Measurements from ENCODE around the gene YY1AP1.
"Not testable (repeated sequence)": the region's sequence is repeated elsewhere in the genome, so short reads cannot be mapped to it uniquely, and the experiment has no call there.

The YY1AP1 gene

GRCh38 chr1:155706139-155706538 lies 17.6 kb upstream of the YY1AP1 start:
- Histone ChIP-seq H3K9ac (ENCODE audit: low read length) (no peak overlapping the region), H3K36me3 (replicated peaks; ENCODE audit: low read depth, low read length) (peaks cover 20% of the 10 kb centered on the region), H2AFZ (ENCODE audit: low read depth, low read length) (no peak overlapping the region), H3K9me3 (ENCODE audit: insufficient read depth, low read length) (no peaks in the 10 kb centered on the region), H3K4me2 (ENCODE audit: low read length) (no peak overlapping the region), H4K20me1 (ENCODE audit: insufficient read depth, low read length) (peaks cover 6% of the 10 kb centered on the region; the same call in 1 of the 2 replicates), H3K27ac (ENCODE audit: low read length) (no peak overlapping the region), H3K27me3 (ENCODE audit: low read depth, low read length) (no peaks in the 10 kb centered on the region), H3K79me2 (ENCODE audit: low read length) (peaks cover 76% of the 10 kb centered on the region), H3K4me1 (ENCODE audit: low read length) (no peaks in the 10 kb centered on the region), H3K4me3 (ENCODE audit: low read length) (no peak overlapping the region)
- TF ChIP-seq EZH2phosphoT487 (IDR thresholded peaks at IDR 0.05; ENCODE audit: low read depth) (no peak), CTCF (IDR thresholded peaks at IDR 0.05; ENCODE audit: low read depth, low read length) (no peak)

- Histone ChIP-seq H3K79me2 (ENCODE audit: low read length) (peaks cover 82% of the 10 kb centered on the region), H3K36me3 (replicated peaks; ENCODE audit: low read depth, low read length) (peaks cover 20% of the 10 kb centered on the region)
- not testable (repeated sequence) for H3K27me3 ChIP-seq (ENCODE audit: low read depth, low read length); H3K9me3 ChIP-seq (ENCODE audit: insufficient read depth, low read length); H2AFZ ChIP-seq (ENCODE audit: low read depth, low read length); H3K9ac ChIP-seq (ENCODE audit: low read length); H3K4me2 ChIP-seq (ENCODE audit: low read length); H4K20me1 ChIP-seq (ENCODE audit: insufficient read depth, low read length); H3K4me1 ChIP-seq (ENCODE audit: low read length); H3K4me3 ChIP-seq (ENCODE audit: low read length); H3K27ac ChIP-seq (ENCODE audit: low read length)
These were observed 15.8 kb upstream of the YY1AP1 start for GRCh38 chr1:155704414-155704813.

- H3K36me3 ChIP-seq (replicated peaks; ENCODE audit: low read depth, low read length), result peaks cover 19% of the 10 kb centered on the region
- peaks cover 83% of the 10 kb centered on the region for H3K79me2 ChIP-seq (ENCODE audit: low read length)
- no peaks in the 10 kb centered on the region for H3K4me1 ChIP-seq (ENCODE audit: low read length)
- H3K4me3 ChIP-seq (ENCODE audit: low read length), result no peak overlapping the region
- H2AFZ ChIP-seq (ENCODE audit: low read depth, low read length), result no peak overlapping the region
- no peak for TF ChIP-seq CTCF (IDR thresholded peaks at IDR 0.05; ENCODE audit: low read depth, low read length)
- TF ChIP-seq EZH2phosphoT487 (IDR thresholded peaks at IDR 0.05; ENCODE audit: low read depth), result no peak
- peaks cover 6% of the 10 kb centered on the region; the same call in 1 of the 2 replicates for H4K20me1 ChIP-seq (ENCODE audit: insufficient read depth, low read length)
- no peak overlapping the region for H3K4me2 ChIP-seq (ENCODE audit: low read length)
- H3K27me3 ChIP-seq (ENCODE audit: low read depth, low read length), result no peaks in the 10 kb centered on the region
- no peaks in the 10 kb centered on the region for H3K9me3 ChIP-seq (ENCODE audit: insufficient read depth, low read length)
- no peak overlapping the region for H3K9ac ChIP-seq (ENCODE audit: low read length)
- H3K27ac ChIP-seq (ENCODE audit: low read length), result no peak overlapping the region
These were observed 14.6 kb upstream of the YY1AP1 start for GRCh38 chr1:155703216-155703615.

- not testable (repeated sequence) for H3K27ac ChIP-seq (ENCODE audit: low read length); H3K27me3 ChIP-seq (ENCODE audit: low read depth, low read length); H2AFZ ChIP-seq (ENCODE audit: low read depth, low read length); H3K9ac ChIP-seq (ENCODE audit: low read length); H3K4me1 ChIP-seq (ENCODE audit: low read length); H3K9me3 ChIP-seq (ENCODE audit: insufficient read depth, low read length); H3K4me2 ChIP-seq (ENCODE audit: low read length); H3K4me3 ChIP-seq (ENCODE audit: low read length)
- H3K36me3 ChIP-seq (replicated peaks; ENCODE audit: low read depth, low read length), result peaks cover 22% of the 10 kb centered on the region
- peaks cover 83% of the 10 kb centered on the region for H3K79me2 ChIP-seq (ENCODE audit: low read length)
- peaks cover 14% of the 10 kb centered on the region for H4K20me1 ChIP-seq (ENCODE audit: insufficient read depth, low read length)
These were observed 13.1 kb upstream of the YY1AP1 start for GRCh38 chr1:155701675-155702074.

GRCh38 chr1:155699062-155699461 lies 10.5 kb upstream of the YY1AP1 start:
- peaks cover 27% of the 10 kb centered on the region for H3K36me3 ChIP-seq (replicated peaks; ENCODE audit: low read depth, low read length)
- H4K20me1 ChIP-seq (ENCODE audit: insufficient read depth, low read length), result peaks cover 23% of the 10 kb centered on the region
- H2AFZ ChIP-seq (ENCODE audit: low read depth, low read length); H3K27ac ChIP-seq (ENCODE audit: low read length); H3K9ac ChIP-seq (ENCODE audit: low read length); H3K4me1 ChIP-seq (ENCODE audit: low read length); H3K4me3 ChIP-seq (ENCODE audit: low read length); H3K4me2 ChIP-seq (ENCODE audit: low read length); H3K27me3 ChIP-seq (ENCODE audit: low read depth, low read length); H3K9me3 ChIP-seq (ENCODE audit: insufficient read depth, low read length): not testable (repeated sequence)
- H3K79me2 ChIP-seq (ENCODE audit: low read length), result peaks cover 84% of the 10 kb centered on the region
